ENCODE data around the gene R3HDML. TPM values are rescaled to one million over a fixed set of nuclear protein-coding genes. Genes with fewer than 3 reads are reported as not detected.

The R3HDML gene
- total and polyA plus RNA-seq, 9 of the 15 experiments (the other 6 are each of a cell fraction or from before 2014, with no cell fraction given) = not detected

DNA sequence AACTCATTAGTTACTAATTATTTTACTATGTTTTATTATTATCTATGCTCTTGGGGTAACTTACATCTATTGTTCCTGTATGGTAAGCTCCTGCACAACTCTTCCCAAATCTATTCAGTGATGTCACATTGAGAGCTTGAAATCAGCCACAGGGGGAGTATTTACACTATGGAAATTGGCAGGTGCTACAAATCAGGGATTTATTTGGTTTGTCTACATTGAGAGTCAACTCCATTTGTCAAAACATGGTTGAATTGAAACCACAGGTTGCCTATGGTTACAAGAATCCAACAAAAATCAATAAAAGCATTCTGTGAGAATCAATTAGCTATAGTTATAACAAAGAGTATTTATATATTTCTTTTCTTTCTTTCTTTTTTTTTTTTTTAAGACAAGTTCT, 22.0 kb upstream of the R3HDML start:
- BruUV-seq (replicated peaks) = no TSS peak
- no peaks in the 10 kb centered on the region for H4K20me1 ChIP-seq (replicated peaks; ENCODE audit: control insufficient read depth, insufficient read depth, low read length)
- H3K27me3 ChIP-seq (ENCODE audit: control insufficient read depth in 2 of 2, insufficient read depth in 2 of 2, low read length in 2 of 2) = peaks cover 3 to 4% of the 10 kb centered on the region in 2 experiments; a peak in 3 of 5 replicates
- in situ Hi-C loops (cut with MboI) = loop anchor here (5.0 kb wide), 1 partner anchor 98 kb away; no protein-coding TSS in a partner anchor
- CTCF ChIA-PET (ENCODE audit: low intra/inter-chr PET ratio) = no interaction called here
- H3K4me1 ChIP-seq (replicated peaks in 1 of 2; ENCODE audit: control insufficient read depth in 2 of 2, insufficient read depth in 2 of 2, low read length in 2 of 2) = peaks cover 7 to 13% of the 10 kb centered on the region in 2 experiments
- H3K9me1 ChIP-seq (ENCODE audit: control insufficient read depth, insufficient read depth, low read length) = no peaks in the 10 kb centered on the region
- H3K79me2 ChIP-seq (ENCODE audit: control insufficient read depth, insufficient read depth, low read length) = no peaks in the 10 kb centered on the region
- DNase-seq (ENCODE audit: extremely low read depth in 1 of 4, low spot score in 3 of 4) (no peak), ATAC-seq (no peak), FAIRE-seq (no peak)
- H3K9me3 ChIP-seq (replicated peaks; ENCODE audit: control insufficient read depth, insufficient read depth, low read depth, low read length) = no peaks in the 10 kb centered on the region
- no peaks in the 10 kb centered on the region for H3K36me3 ChIP-seq (ENCODE audit: control insufficient read depth, insufficient read depth, low read length)
- POLR2A ChIA-PET = no interaction called here
- no peak overlapping the region for H3K27ac ChIP-seq (ENCODE audit: extremely low read depth, low read depth, low read length)
- TF ChIP-seq RUNX1 (IDR thresholded peaks at IDR 0.05; ENCODE audit: low read depth) (no peak), RFX1 (IDR thresholded peaks at IDR 0.05) (peak; percentile 14; the same call in 1 of the 2 replicates)
- H3K9ac ChIP-seq (ENCODE audit: insufficient read depth in 1 of 2, low read depth in 2 of 2, low read length in 2 of 2) = no peak overlapping the region
- H3K4me2 ChIP-seq (ENCODE audit: insufficient read depth, low read length) = no peak overlapping the region
- H3K4me3 ChIP-seq = no peak overlapping the region
- H2AFZ ChIP-seq (ENCODE audit: low read depth, low read length) = no peak overlapping the region
- intact Hi-C loops (cut with micrococcal nuclease) = loop anchor here (5.0 kb wide), 1 partner anchor 157 kb away; no protein-coding TSS in a partner anchor

DNA sequence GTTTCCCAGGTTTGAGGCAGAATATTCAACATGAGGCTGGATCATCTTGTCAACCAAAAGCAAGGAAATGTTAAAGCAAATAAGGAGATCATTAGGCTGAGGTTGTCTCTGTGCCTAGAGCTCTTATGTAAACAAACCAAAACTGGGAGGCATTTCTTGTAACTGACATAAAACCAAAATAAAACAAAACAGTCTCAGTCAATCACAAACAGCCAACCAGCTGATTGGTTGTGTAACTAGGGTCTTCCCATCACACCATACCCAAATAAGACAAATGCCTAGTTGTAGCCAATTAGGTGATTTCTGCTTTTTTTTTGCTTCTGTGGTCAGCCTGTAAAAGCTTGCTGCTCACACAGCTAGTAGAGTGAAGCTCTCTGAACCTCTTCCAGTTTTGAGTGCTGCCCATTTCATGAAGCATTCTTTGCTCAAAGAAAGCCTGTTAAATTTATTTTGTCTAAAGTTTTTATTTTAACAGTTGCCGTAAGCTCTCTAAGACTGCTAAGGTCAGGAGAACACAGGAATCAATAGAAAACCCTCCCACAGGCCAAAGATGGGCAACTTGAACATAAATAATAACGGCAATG, 16.9 kb upstream of the R3HDML start:
- no peak for DNase-seq (ENCODE audit: extremely low read depth in 1 of 4, low spot score in 3 of 4)
- H3K4me1 ChIP-seq (replicated peaks in 1 of 2; ENCODE audit: control insufficient read depth in 2 of 2, insufficient read depth in 2 of 2, low read length in 2 of 2) = no peaks in the 10 kb centered on the region
- FAIRE-seq = no peak
- H3K4me2 ChIP-seq (ENCODE audit: insufficient read depth, low read length) = no peak overlapping the region
- H2AFZ ChIP-seq (ENCODE audit: low read depth, low read length) = no peak overlapping the region
- H3K27ac ChIP-seq (ENCODE audit: extremely low read depth, low read depth, low read length) = no peak overlapping the region
- H3K9me1 ChIP-seq (ENCODE audit: control insufficient read depth, insufficient read depth, low read length) = no peaks in the 10 kb centered on the region
- H3K79me2 ChIP-seq (ENCODE audit: control insufficient read depth, insufficient read depth, low read length) = no peaks in the 10 kb centered on the region
- TF ChIP-seq TEAD1 (CRISPR knock-in tag; IDR thresholded peaks at IDR 0.05) = no peak
- TF ChIP-seq, protein P1, sequence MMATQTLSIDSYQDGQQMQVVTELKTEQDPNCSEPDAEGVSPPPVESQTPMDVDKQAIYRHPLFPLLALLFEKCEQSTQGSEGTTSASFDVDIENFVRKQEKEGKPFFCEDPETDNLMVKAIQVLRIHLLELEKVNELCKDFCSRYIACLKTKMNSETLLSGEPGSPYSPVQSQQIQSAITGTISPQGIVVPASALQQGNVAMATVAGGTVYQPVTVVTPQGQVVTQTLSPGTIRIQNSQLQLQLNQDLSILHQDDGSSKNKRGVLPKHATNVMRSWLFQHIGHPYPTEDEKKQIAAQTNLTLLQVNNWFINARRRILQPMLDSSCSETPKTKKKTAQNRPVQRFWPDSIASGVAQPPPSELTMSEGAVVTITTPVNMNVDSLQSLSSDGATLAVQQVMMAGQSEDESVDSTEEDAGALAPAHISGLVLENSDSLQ (IDR thresholded peaks at IDR 0.05) = peak; percentile 54; the same call in 1 of the 2 replicates
- POLR2A ChIA-PET = interaction anchor here (0.6 to 1.5 kb wide), 5 partner anchors 9 to 88 kb away, joined by 3 to 4 read pairs (median 4); partner anchors contain the start of gene FITM2
- H3K36me3 ChIP-seq (ENCODE audit: control insufficient read depth, insufficient read depth, low read length) = no peaks in the 10 kb centered on the region
- peaks cover 4 to 11% of the 10 kb centered on the region in 2 experiments for H3K27me3 ChIP-seq (ENCODE audit: control insufficient read depth in 2 of 2, insufficient read depth in 2 of 2, low read length in 2 of 2)
- H3K9ac ChIP-seq (ENCODE audit: insufficient read depth in 1 of 2, low read depth in 2 of 2, low read length in 2 of 2) = no peak overlapping the region
- H3K4me3 ChIP-seq = no peak overlapping the region
- H4K20me1 ChIP-seq (replicated peaks; ENCODE audit: control insufficient read depth, insufficient read depth, low read length) = no peaks in the 10 kb centered on the region
- ATAC-seq = no peak
- in situ Hi-C loops (cut with MboI) = no loop called here
- no peaks in the 10 kb centered on the region for H3K9me3 ChIP-seq (replicated peaks; ENCODE audit: control insufficient read depth, insufficient read depth, low read depth, low read length)
- CTCF ChIA-PET (ENCODE audit: low intra/inter-chr PET ratio) = no interaction called here
- WGBS (ENCODE audit: insufficient coverage, low coverage, missing lambda C conversion rate) = 34% methylated on average over 2 of the region's 2 CpGs
- intact Hi-C loops (cut with micrococcal nuclease) = no loop called here
- no TSS peak for BruUV-seq (replicated peaks)

All from K562 (cell line).